HepG2 (cell line): ENCODE data around the gene OR10A6.

Experiments used
- CTCF ChIP-seq: sonication (generic); formaldehyde crosslinking; IDR thresholded peaks from 2 replicates; pipeline ENCODE4 v1.5.0; 2020; ENCODE audit warnings: mild to moderate bottlenecking, missing genetic modification reagents, moderate library complexity
- HIVEP1 ChIP-seq: sonication (generic); formaldehyde crosslinking; IDR thresholded peaks from 2 replicates; pipeline ENCODE4 v1.4.0; 2020; ENCODE audit warnings: mild to moderate bottlenecking, missing genetic modification reagents
- ZNF274 ChIP-seq: sonication (generic); formaldehyde crosslinking; IDR thresholded peaks from 2 replicates; pipeline ENCODE4 v1.5.1; 2020; ENCODE audit warnings: mild to moderate bottlenecking, missing genetic modification reagents

- TF ChIP-seq ZNF274 (CRISPR knock-in tag): no peak
- no peak for TF ChIP-seq HIVEP1 (CRISPR knock-in tag)
- TF ChIP-seq CTCF: no peak
Measured at GRCh38 chr11:7909585-7910285, 21.3 kb downstream of the OR10A6 start.
